Measurements from ENCODE around the gene PYCR2.

Gene PYCR2

GRCh38 chr1:225876900-225877510, 47.0 kb downstream of the PYCR2 start:
- no peak for DNase-seq (ENCODE audit: low read depth)
- TF ChIP-seq CTCF (IDR thresholded peaks at IDR 0.05; ENCODE audit: control insufficient read depth, extremely low read depth, insufficient read depth), result no peak
- H3K4me3 ChIP-seq (ENCODE audit: low read depth, low read length), result no peak overlapping the region

DNA sequence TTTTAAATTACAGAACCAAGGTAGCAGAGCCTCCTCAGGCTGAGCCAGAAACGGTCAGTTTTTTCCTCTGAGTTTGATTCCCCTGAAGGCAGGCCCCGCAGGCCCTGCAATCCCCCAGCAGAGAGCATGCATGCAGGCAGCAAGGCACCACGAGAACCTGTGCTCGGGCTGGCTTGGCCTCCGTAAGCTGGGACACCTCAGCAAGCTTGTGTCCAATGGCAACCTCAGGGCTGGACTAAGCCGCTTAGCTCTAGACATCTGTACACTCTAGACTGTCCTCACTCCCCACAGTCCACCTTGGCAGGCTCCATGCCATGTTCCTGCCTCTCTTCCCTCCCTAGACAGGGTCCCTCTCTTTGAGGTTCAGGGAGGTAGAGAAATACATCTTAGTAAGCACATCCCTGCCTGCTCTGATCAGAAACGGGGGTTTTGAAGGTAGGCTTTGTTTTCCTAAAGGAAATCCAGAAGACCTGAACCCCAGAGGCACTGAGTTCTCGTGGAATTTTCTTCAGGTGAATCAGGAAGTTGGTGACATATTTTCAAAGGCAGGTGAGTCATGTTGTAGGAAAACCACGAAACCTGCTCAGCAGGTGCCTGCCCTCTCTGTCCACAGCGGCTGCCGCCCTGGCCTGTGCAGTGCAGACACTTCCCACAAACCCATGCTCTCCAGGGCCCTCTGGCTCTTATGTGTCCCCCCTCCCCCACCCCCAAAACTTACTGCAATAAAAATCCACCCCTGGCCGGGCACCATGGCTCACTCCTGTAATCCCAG, 48.8 kb downstream of the PYCR2 start:
- DNase-seq (ENCODE audit: low read depth), result peak; percentile 90
- no peak overlapping the region for H3K4me3 ChIP-seq (ENCODE audit: low read depth, low read length)
- TF ChIP-seq CTCF (IDR thresholded peaks at IDR 0.05; ENCODE audit: control insufficient read depth, extremely low read depth, insufficient read depth), result no peak

DNA sequence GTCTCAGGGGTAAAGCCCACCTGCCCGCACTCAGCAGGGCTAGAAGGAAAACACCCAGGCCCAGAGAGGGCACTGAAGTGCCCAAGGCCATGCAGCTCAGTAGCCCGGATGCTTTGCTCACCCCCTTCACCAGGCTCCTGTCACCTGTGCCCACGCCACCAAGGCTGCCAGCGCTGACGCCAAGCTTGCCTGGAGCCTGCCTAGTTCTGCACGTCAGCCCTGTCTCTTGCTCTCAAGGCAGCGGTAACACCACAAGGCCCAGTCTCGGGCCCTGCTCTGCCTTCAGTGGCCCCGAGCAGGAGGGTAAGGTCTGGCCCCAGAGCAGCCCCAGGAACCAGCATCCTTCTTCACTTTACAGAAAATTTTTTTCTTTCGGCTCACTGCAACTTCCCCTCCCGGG, 49.6 kb downstream of the PYCR2 start:
- H3K4me3 ChIP-seq (ENCODE audit: low read depth, low read length), result no peak overlapping the region
- no peak for DNase-seq (ENCODE audit: low read depth)
- no peak for TF ChIP-seq CTCF (IDR thresholded peaks at IDR 0.05; ENCODE audit: control insufficient read depth, extremely low read depth, insufficient read depth)

- no peak for TF ChIP-seq CTCF (IDR thresholded peaks at IDR 0.05; ENCODE audit: control insufficient read depth, extremely low read depth, insufficient read depth)
- H3K4me3 ChIP-seq (ENCODE audit: low read depth, low read length), result no peak overlapping the region
- no peak for DNase-seq (ENCODE audit: low read depth)
Measured at GRCh38 chr1:225873281-225873850, 50.7 kb downstream of the PYCR2 start.

- no peak overlapping the region for H3K4me3 ChIP-seq (ENCODE audit: low read depth, low read length)
- no peak for TF ChIP-seq CTCF (IDR thresholded peaks at IDR 0.05; ENCODE audit: control insufficient read depth, extremely low read depth, insufficient read depth)
- DNase-seq (ENCODE audit: low read depth), result no peak
Measured at GRCh38 chr1:225872075-225872430, 52.0 kb downstream of the PYCR2 start.

DNA sequence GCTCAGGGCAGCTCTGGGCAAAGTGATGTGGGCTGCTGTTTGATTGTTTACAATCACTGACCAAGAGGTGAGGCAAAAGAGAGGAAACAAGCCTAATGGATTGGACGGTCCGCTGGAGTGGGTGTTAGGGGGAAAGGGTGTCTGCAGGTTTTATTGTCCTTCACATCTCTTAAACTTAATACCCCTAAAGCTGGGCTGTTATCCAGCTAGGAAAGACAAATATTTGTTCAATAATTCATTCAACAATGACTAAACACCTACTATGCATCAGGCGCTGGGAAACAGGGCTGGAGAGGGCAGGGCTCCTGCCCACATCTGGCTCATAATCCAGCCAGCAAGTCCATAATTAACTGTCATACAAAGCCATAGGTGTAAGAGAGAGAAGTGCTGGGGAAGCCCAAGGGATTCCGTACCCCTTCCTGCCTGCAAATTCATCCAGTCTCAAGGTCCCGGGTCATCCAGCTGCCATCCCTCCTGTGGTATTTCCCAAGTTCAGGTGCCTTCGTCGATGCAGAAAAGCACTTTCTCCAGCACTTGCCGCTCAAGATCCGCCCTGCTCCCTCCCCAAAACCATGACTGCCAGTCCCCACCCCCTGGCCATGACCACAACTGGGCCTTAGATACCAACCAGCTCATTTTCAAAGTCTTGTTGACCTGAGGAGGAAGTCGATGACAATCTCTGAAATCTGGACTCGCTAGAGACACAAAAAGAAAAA, 52.5 kb downstream of the PYCR2 start:
- TF ChIP-seq CTCF (IDR thresholded peaks at IDR 0.05; ENCODE audit: control insufficient read depth, extremely low read depth, insufficient read depth), result no peak
- H3K4me3 ChIP-seq (ENCODE audit: low read depth, low read length), result no peak overlapping the region
- DNase-seq (ENCODE audit: low read depth), result peak; percentile 66
